ENCODE measurements around the gene PGM3. TPM values are rescaled to one million over a fixed set of nuclear protein-coding genes. Genes with fewer than 3 reads are reported as not detected.
A peak's percentile ranks its signal among the peaks of the same experiment; 100 is the strongest.

The PGM3 gene
- total RNA-seq, 1 donor from 2014 or later = 57.6 TPM

- DNase-seq (ENCODE audit: low read depth in 2 of 2) = no peak
Measured at GRCh38 chr6:83185096-83185495, 8.0 kb downstream of the PGM3 start.

- DNase-seq (ENCODE audit: low read depth in 2 of 2) = peak in 1 of 2 donors; percentile 24
Measured at GRCh38 chr6:83183082-83183828, 9.8 kb downstream of the PGM3 start.

- DNase-seq (ENCODE audit: low read depth in 2 of 2) = no peak
Measured at GRCh38 chr6:83182114-83182513, 11.0 kb downstream of the PGM3 start.

- no peak for DNase-seq (ENCODE audit: low read depth in 2 of 2)
Measured at GRCh38 chr6:83180426-83180950, 12.6 kb downstream of the PGM3 start.

GRCh38 chr6:83176246-83176645, 16.8 kb downstream of the PGM3 start:
- no peak for DNase-seq (ENCODE audit: low read depth in 2 of 2)

- no peak for DNase-seq (ENCODE audit: low read depth in 2 of 2)
Measured at GRCh38 chr6:83169511-83169910, 23.6 kb downstream of the PGM3 start.

- no peak for DNase-seq (ENCODE audit: low read depth in 2 of 2)
Measured at GRCh38 chr6:83169106-83169505, 24.0 kb downstream of the PGM3 start.

- DNase-seq (ENCODE audit: low read depth in 2 of 2) = no peak
Measured at GRCh38 chr6:83168556-83168955, 24.5 kb downstream of the PGM3 start.

GRCh38 chr6:83167726-83168278, 25.3 kb downstream of the PGM3 start:
- DNase-seq (ENCODE audit: low read depth in 2 of 2) = no peak

- DNase-seq (ENCODE audit: low read depth in 2 of 2) = no peak
Measured at GRCh38 chr6:83160167-83160566, 32.9 kb downstream of the PGM3 start.

- DNase-seq (ENCODE audit: low read depth in 2 of 2) = no peak
Measured at GRCh38 chr6:83155794-83156193, 37.3 kb downstream of the PGM3 start.

GRCh38 chr6:83153883-83154521, 39.1 kb downstream of the PGM3 start:
- DNase-seq (ENCODE audit: low read depth in 2 of 2) = no peak

GRCh38 chr6:83152913-83153312, 40.2 kb downstream of the PGM3 start:
- DNase-seq (ENCODE audit: low read depth in 2 of 2) = peak; percentile 65 to 74

GRCh38 chr6:83151114-83151513, 42.0 kb downstream of the PGM3 start:
- DNase-seq (ENCODE audit: low read depth in 2 of 2) = no peak

- DNase-seq (ENCODE audit: low read depth in 2 of 2) = no peak
Measured at GRCh38 chr6:83138758-83139157, 54.3 kb downstream of the PGM3 start.

GRCh38 chr6:83138118-83138722, 54.8 kb downstream of the PGM3 start:
- DNase-seq (ENCODE audit: low read depth in 2 of 2) = no peak

GRCh38 chr6:83132121-83132520, 60.9 kb downstream of the PGM3 start:
- no peak for DNase-seq (ENCODE audit: low read depth in 2 of 2)

GRCh38 chr6:83127976-83128375, 65.1 kb downstream of the PGM3 start:
- no peak for DNase-seq (ENCODE audit: low read depth in 2 of 2)

GRCh38 chr6:83127258-83127657, 65.8 kb downstream of the PGM3 start:
- no peak for DNase-seq (ENCODE audit: low read depth in 2 of 2)

GRCh38 chr6:83126807-83127206, 66.3 kb downstream of the PGM3 start:
- no peak for DNase-seq (ENCODE audit: low read depth in 2 of 2)

GRCh38 chr6:83126223-83126622, 66.8 kb downstream of the PGM3 start:
- no peak for DNase-seq (ENCODE audit: low read depth in 2 of 2)

- no peak for DNase-seq (ENCODE audit: low read depth in 2 of 2)
Measured at GRCh38 chr6:83125425-83125824, 67.6 kb downstream of the PGM3 start.
